Measurements from ENCODE around the gene MCTP1.

- TF ChIP-seq CTCF (IDR thresholded peaks at IDR 0.05; ENCODE audit: poor library complexity, severe bottlenecking) = no peak
- TF ChIP-seq EZH2 (IDR thresholded peaks at IDR 0.05; ENCODE audit: borderline replicate concordance, insufficient read depth, low read length, poor library complexity, severe bottlenecking) = no peak
These were observed 452.2 kb downstream of the MCTP1 start for GRCh38 chr5:94832685-94833084.

Data from neural cell (in vitro differentiated cells).